ENCODE measurements around the gene CARD18. TPM values are rescaled to one million over a fixed set of nuclear protein-coding genes. Genes with fewer than 3 reads are reported as not detected.

The CARD18 gene, protein sequence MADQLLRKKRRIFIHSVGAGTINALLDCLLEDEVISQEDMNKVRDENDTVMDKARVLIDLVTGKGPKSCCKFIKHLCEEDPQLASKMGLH
- total RNA-seq = not detected in 2 replicates

DNA sequence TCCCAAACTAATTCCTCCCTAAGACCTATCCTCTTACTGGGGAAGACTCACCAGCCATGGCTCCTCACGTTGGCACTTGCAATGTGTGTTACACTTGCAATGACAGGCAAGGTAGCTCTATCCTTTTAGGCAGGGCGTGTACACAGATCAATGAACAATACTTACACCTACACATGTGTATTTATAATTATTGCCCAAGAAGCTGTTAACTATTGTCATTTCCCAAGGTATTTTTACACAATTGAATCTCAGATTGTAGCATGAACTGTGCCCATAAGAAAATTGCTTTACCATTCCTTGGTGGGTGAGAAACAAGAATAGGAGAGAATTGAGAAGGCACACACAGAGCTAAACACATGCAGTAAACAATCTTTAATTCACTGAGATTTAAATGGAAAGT lies at the start of gene CARD18:
Gene CARD18, minus strand, starts transcription at position 101 of the 400 bp plus-strand sequence. Its CDS starts 43 bp downstream, at position 58.
- Histone ChIP-seq H3K27me3 (ENCODE audit: insufficient read depth, low read length) (no peaks in the 10 kb centered on the region), H3K79me2 (ENCODE audit: insufficient read depth, low read length) (no peaks in the 10 kb centered on the region), H3K27ac (ENCODE audit: low read depth, low read length) (no peak within 1 kb of the TSS), H4K20me1 (ENCODE audit: insufficient read depth, low read length) (no peaks in the 10 kb centered on the region), H3K4me3 (ENCODE audit: insufficient read depth, low read length) (no peak within 1 kb of the TSS), H3K4me2 (ENCODE audit: insufficient read depth, low read length) (no peak within 1 kb of the TSS), H3K4me1 (ENCODE audit: insufficient read depth, low read length) (no peaks in the 10 kb centered on the region), H3K9me3 (ENCODE audit: low read depth, low read length) (no peaks in the 10 kb centered on the region), H3K36me3 (ENCODE audit: insufficient read depth, low read length) (no peaks in the 10 kb centered on the region), H2AFZ (ENCODE audit: low read length) (no peak within 1 kb of the TSS)
- DNase-seq (ENCODE audit: insufficient read length, low spot score, missing footprints) = no peak
- TF ChIP-seq, protein P1, sequence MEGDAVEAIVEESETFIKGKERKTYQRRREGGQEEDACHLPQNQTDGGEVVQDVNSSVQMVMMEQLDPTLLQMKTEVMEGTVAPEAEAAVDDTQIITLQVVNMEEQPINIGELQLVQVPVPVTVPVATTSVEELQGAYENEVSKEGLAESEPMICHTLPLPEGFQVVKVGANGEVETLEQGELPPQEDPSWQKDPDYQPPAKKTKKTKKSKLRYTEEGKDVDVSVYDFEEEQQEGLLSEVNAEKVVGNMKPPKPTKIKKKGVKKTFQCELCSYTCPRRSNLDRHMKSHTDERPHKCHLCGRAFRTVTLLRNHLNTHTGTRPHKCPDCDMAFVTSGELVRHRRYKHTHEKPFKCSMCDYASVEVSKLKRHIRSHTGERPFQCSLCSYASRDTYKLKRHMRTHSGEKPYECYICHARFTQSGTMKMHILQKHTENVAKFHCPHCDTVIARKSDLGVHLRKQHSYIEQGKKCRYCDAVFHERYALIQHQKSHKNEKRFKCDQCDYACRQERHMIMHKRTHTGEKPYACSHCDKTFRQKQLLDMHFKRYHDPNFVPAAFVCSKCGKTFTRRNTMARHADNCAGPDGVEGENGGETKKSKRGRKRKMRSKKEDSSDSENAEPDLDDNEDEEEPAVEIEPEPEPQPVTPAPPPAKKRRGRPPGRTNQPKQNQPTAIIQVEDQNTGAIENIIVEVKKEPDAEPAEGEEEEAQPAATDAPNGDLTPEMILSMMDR (IDR thresholded peaks at IDR 0.05; ENCODE audit: extremely low read depth, low read depth, low read length) = no peak

DNA sequence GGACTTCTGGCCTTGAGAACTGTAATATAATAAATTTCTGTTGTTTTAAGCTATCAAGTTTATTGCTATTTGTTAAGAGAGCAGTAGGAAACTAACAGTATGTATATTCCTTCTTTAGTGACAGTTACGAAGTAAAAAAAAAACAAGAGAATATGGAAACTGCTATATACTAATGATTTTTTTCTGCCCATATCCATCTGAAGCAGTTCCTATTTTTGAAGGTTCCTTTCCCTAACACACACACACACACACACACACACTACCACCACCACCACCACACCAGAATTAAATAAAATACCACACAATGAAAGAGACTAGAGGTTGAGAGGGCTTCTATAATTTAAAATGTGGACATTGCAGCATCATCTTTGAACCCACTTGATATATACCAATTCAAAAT lies 44.4 kb upstream of the CARD18 start:
- no peaks in the 10 kb centered on the region for H3K27me3 ChIP-seq (ENCODE audit: insufficient read depth, low read length)
- TF ChIP-seq, protein P1 (IDR thresholded peaks at IDR 0.05; ENCODE audit: extremely low read depth, low read depth, low read length) = no peak
- no peaks in the 10 kb centered on the region for H3K79me2 ChIP-seq (ENCODE audit: insufficient read depth, low read length)
- no peaks in the 10 kb centered on the region for H4K20me1 ChIP-seq (ENCODE audit: insufficient read depth, low read length)
- no peaks in the 10 kb centered on the region for H3K9me3 ChIP-seq (ENCODE audit: low read depth, low read length)
- H3K4me3 ChIP-seq (ENCODE audit: insufficient read depth, low read length) = no peak overlapping the region
- no peak overlapping the region for H3K4me2 ChIP-seq (ENCODE audit: insufficient read depth, low read length)
- H3K4me1 ChIP-seq (ENCODE audit: insufficient read depth, low read length) = no peaks in the 10 kb centered on the region
- no peak for DNase-seq (ENCODE audit: insufficient read length, low spot score, missing footprints)
- H3K36me3 ChIP-seq (ENCODE audit: insufficient read depth, low read length) = no peaks in the 10 kb centered on the region
- H3K27ac ChIP-seq (ENCODE audit: low read depth, low read length) = no peak overlapping the region
- H2AFZ ChIP-seq (ENCODE audit: low read length) = no peak overlapping the region

DNA sequence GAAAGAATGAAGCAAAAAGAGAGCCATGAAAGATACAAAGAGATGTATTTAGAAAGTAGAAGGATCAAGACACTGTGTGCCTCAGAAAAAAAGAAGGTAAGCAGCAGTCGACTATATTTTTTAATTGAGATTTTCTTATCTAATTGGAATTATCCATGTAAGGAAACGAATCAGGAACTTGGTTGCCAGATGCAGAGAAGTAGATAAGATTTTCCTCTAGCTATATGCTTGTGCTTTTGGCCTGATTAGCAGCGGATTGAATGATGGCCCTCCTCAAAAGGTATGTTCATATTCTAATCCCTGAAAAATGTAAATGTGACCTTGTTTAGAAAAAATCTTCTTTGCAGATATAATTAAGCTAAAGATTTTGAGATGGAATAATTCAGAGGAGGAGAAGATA lies 43.9 kb upstream of the CARD18 start:
- Histone ChIP-seq H3K9me3 (ENCODE audit: low read depth, low read length) (no peaks in the 10 kb centered on the region), H3K4me3 (ENCODE audit: insufficient read depth, low read length) (no peak overlapping the region), H3K27ac (ENCODE audit: low read depth, low read length) (no peak overlapping the region), H3K4me1 (ENCODE audit: insufficient read depth, low read length) (no peaks in the 10 kb centered on the region), H3K79me2 (ENCODE audit: insufficient read depth, low read length) (no peaks in the 10 kb centered on the region), H3K36me3 (ENCODE audit: insufficient read depth, low read length) (no peaks in the 10 kb centered on the region), H4K20me1 (ENCODE audit: insufficient read depth, low read length) (no peaks in the 10 kb centered on the region), H3K4me2 (ENCODE audit: insufficient read depth, low read length) (no peak overlapping the region), H3K27me3 (ENCODE audit: insufficient read depth, low read length) (no peaks in the 10 kb centered on the region), H2AFZ (ENCODE audit: low read length) (no peak overlapping the region)
- TF ChIP-seq, protein P1 (IDR thresholded peaks at IDR 0.05; ENCODE audit: extremely low read depth, low read depth, low read length) = no peak
- no peak for DNase-seq (ENCODE audit: insufficient read length, low spot score, missing footprints)

DNA sequence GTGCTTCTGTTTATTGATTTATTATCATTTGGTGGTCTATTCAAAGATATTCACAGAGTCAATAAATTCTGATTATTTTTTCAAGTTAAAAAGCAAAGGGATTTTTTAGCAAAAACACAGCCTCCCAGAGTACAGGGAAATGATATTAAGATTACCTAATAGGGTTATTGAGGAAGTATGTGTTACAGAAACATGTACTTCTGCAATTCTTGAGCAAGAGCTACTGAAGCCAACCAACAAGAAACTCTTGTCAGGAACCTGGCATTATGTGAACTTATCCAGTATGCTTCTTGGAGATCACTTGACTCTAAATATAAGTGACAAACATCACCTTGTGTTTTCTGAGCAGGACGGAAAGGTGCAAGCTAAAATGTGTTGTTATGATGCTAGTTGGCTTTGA lies 42.0 kb upstream of the CARD18 start:
- Histone ChIP-seq H4K20me1 (ENCODE audit: insufficient read depth, low read length) (no peaks in the 10 kb centered on the region), H2AFZ (ENCODE audit: low read length) (no peak overlapping the region), H3K4me3 (ENCODE audit: insufficient read depth, low read length) (no peak overlapping the region), H3K4me1 (ENCODE audit: insufficient read depth, low read length) (peaks cover 4% of the 10 kb centered on the region), H3K27me3 (ENCODE audit: insufficient read depth, low read length) (no peaks in the 10 kb centered on the region), H3K9me3 (ENCODE audit: low read depth, low read length) (no peaks in the 10 kb centered on the region), H3K27ac (ENCODE audit: low read depth, low read length) (no peak overlapping the region), H3K4me2 (ENCODE audit: insufficient read depth, low read length) (no peak overlapping the region), H3K36me3 (ENCODE audit: insufficient read depth, low read length) (no peaks in the 10 kb centered on the region), H3K79me2 (ENCODE audit: insufficient read depth, low read length) (no peaks in the 10 kb centered on the region)
- DNase-seq (ENCODE audit: insufficient read length, low spot score, missing footprints) = no peak
- TF ChIP-seq, protein P1 (IDR thresholded peaks at IDR 0.05; ENCODE audit: extremely low read depth, low read depth, low read length) = no peak

Data from osteoblast (primary cell).